Stimulated activated CD8-positive, alpha-beta memory T cell treated with anti-CD3 and anti-CD28 coated beads, Interleukin-7, amount 100 ng/mL, for 24 hours (primary cell): Measurements from ENCODE around the gene WHRN.

Source experiments
- DNase-seq: peaks from one replicate; pipeline ENCODE4 v3.0.0-alpha.2; 2020; ENCODE audit warnings: low read depth

Gene WHRN

GRCh38 chr9:114491430-114492003 lies 13.8 kb downstream of the WHRN start:
- DNase-seq: no peak

- no peak for DNase-seq
Measured at GRCh38 chr9:114489928-114490327, 15.3 kb downstream of the WHRN start.

GRCh38 chr9:114488398-114489129 lies 16.7 kb downstream of the WHRN start:
- DNase-seq: no peak

GRCh38 chr9:114487607-114488300 lies 17.5 kb downstream of the WHRN start:
- no peak for DNase-seq

GRCh38 chr9:114486205-114486963 lies 18.9 kb downstream of the WHRN start:
- no peak for DNase-seq

GRCh38 chr9:114484854-114485443 lies 20.3 kb downstream of the WHRN start:
- DNase-seq: no peak

- no peak for DNase-seq
Measured at GRCh38 chr9:114484215-114484853, 20.9 kb downstream of the WHRN start.

- DNase-seq: no peak
Measured at GRCh38 chr9:114483499-114483898, 21.8 kb downstream of the WHRN start.

- DNase-seq: no peak
Measured at GRCh38 chr9:114482593-114482992, 22.7 kb downstream of the WHRN start.

GRCh38 chr9:114481789-114482188 lies 23.5 kb downstream of the WHRN start:
- DNase-seq: no peak

- DNase-seq: no peak
Measured at GRCh38 chr9:114480746-114481435, 24.4 kb downstream of the WHRN start.

GRCh38 chr9:114478871-114479270 lies 26.4 kb downstream of the WHRN start:
- no peak for DNase-seq

GRCh38 chr9:114478459-114478858 lies 26.8 kb downstream of the WHRN start:
- no peak for DNase-seq

- no peak for DNase-seq
Measured at GRCh38 chr9:114477642-114478041, 27.6 kb downstream of the WHRN start.

GRCh38 chr9:114476891-114477469 lies 28.3 kb downstream of the WHRN start:
- no peak for DNase-seq

GRCh38 chr9:114475412-114476135 lies 29.7 kb downstream of the WHRN start:
- no peak for DNase-seq

- DNase-seq: no peak
Measured at GRCh38 chr9:114474425-114474824, 30.8 kb downstream of the WHRN start.

- DNase-seq: no peak
Measured at GRCh38 chr9:114473447-114473801, 31.8 kb downstream of the WHRN start.

GRCh38 chr9:114472765-114473446 lies 32.4 kb downstream of the WHRN start:
- no peak for DNase-seq

GRCh38 chr9:114471157-114471556 lies 34.1 kb downstream of the WHRN start:
- no peak for DNase-seq
